Measurements from ENCODE around the gene MSANTD3. TPM values are rescaled to one million over a fixed set of nuclear protein-coding genes. Genes with fewer than 3 reads are reported as not detected.

Gene MSANTD3
- total and polyA plus RNA-seq, 2 of the 13 experiments (the other 11 are each of a cell fraction or from before 2014, with no cell fraction given): 10.1 to 19.2 TPM

GRCh38 chr9:100445903-100446549 is 19.1 kb downstream of the MSANTD3 start:
- FAIRE-seq: no peak
- Histone ChIP-seq H3K27me3 (ENCODE audit: control insufficient read depth in 1 of 2, insufficient read depth in 2 of 2, low read length in 2 of 2) (no peaks in the 10 kb centered on the region), H4K20me1 (ENCODE audit: insufficient read depth, low read length) (no peaks in the 10 kb centered on the region), H3K9ac (ENCODE audit: insufficient read depth, low read depth, low read length) (no peak overlapping the region), H3K36me3 (replicated peaks in 1 of 2; ENCODE audit: control insufficient read depth in 1 of 2, insufficient read depth in 2 of 2, low read length in 2 of 2) (peaks cover 4 to 7% of the 10 kb centered on the region in 2 experiments; a peak in 4 of 5 replicates), H3K4me1 (ENCODE audit: insufficient read depth, low read length) (peaks cover 12% of the 10 kb centered on the region), H2AFZ (ENCODE audit: low read length) (no peak overlapping the region), H3K9me3 (ENCODE audit: low read length) (no peaks in the 10 kb centered on the region), H3K27ac (ENCODE audit: extremely low read length, insufficient read depth, low read length) (no peak overlapping the region), H3K4me2 (ENCODE audit: low read depth, low read length) (no peak overlapping the region), H3K79me2 (ENCODE audit: insufficient read depth, low read length) (peaks cover 4% of the 10 kb centered on the region), H3K4me3 (replicated peaks in 1 of 3; ENCODE audit: insufficient read depth in 1 of 3, low read depth in 2 of 3, low read length in 3 of 3) (no peak overlapping the region)
- ChIA-PET POLR2A (no interaction called here), CTCF (ENCODE audit: low intra/inter-chr PET ratio, low total read pairs) (interaction anchor here (0.7 kb wide), 1 partner anchor 150 kb away, joined by 3 read pairs; no protein-coding TSS in a partner anchor)
- WGBS (ENCODE audit: low lambda C conversion rate): 85% methylated on average over 5 of the region's 5 CpGs
- TF ChIP-seq SRSF1 (optimal IDR thresholded peaks at IDR 0.05; ENCODE audit: low read depth, low read length) (no peak), JUN (CRISPR knock-in tag; IDR thresholded peaks at IDR 0.05) (no peak), CBX1 (IDR thresholded peaks at IDR 0.05; ENCODE audit: low read depth) (no peak), ZSCAN12 (CRISPR knock-in tag; IDR thresholded peaks at IDR 0.05) (no peak), ISX (CRISPR knock-in tag; conservative IDR thresholded peaks at IDR 0.05) (no peak), ZNF644 (CRISPR knock-in tag; IDR thresholded peaks at IDR 0.05; ENCODE audit: low read depth) (no peak)
- TF ChIP-seq, protein P1, sequence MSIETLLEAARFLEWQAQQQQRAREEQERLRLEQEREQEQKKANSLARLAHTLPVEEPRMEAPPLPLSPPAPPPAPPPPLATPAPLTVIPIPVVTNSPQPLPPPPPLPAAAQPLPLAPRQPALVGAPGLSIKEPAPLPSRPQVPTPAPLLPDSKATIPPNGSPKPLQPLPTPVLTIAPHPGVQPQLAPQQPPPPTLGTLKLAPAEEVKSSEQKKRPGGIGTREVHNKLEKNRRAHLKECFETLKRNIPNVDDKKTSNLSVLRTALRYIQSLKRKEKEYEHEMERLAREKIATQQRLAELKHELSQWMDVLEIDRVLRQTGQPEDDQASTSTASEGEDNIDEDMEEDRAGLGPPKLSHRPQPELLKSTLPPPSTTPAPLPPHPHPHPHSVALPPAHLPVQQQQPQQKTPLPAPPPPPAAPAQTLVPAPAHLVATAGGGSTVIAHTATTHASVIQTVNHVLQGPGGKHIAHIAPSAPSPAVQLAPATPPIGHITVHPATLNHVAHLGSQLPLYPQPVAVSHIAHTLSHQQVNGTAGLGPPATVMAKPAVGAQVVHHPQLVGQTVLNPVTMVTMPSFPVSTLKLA (IDR thresholded peaks at IDR 0.05): no peak
- in situ Hi-C loops (cut with HindIII; ENCODE audit: extremely low pct_ligation_motif_present, low pct_unique_long_range_greater_than_20kb): no loop called here
- no peak for DNase-seq (ENCODE audit: low spot score)
- intact Hi-C loops (cut with micrococcal nuclease; ENCODE audit: unreplicated experiment): no loop called here
- no TSS peak for BruUV-seq (replicated peaks)
- no peak for ATAC-seq

GRCh38 chr9:100447041-100447440 is 20.1 kb downstream of the MSANTD3 start:
- Histone ChIP-seq H3K4me3 (replicated peaks in 1 of 3; ENCODE audit: insufficient read depth in 1 of 3, low read depth in 2 of 3, low read length in 3 of 3) (no peak overlapping the region), H2AFZ (ENCODE audit: low read length) (no peak overlapping the region), H3K9ac (ENCODE audit: insufficient read depth, low read depth, low read length) (no peak overlapping the region), H3K79me2 (ENCODE audit: insufficient read depth, low read length) (peaks cover 4% of the 10 kb centered on the region), H3K27me3 (ENCODE audit: control insufficient read depth in 1 of 2, insufficient read depth in 2 of 2, low read length in 2 of 2) (no peaks in the 10 kb centered on the region), H3K27ac (ENCODE audit: extremely low read length, insufficient read depth, low read length) (no peak overlapping the region), H3K4me2 (ENCODE audit: low read depth, low read length) (no peak overlapping the region), H3K9me3 (ENCODE audit: low read length) (no peaks in the 10 kb centered on the region), H3K36me3 (replicated peaks in 1 of 2; ENCODE audit: control insufficient read depth in 1 of 2, insufficient read depth in 2 of 2, low read length in 2 of 2) (peaks cover 4 to 6% of the 10 kb centered on the region in 2 experiments; a peak in 4 of 5 replicates), H4K20me1 (ENCODE audit: insufficient read depth, low read length) (no peaks in the 10 kb centered on the region), H3K4me1 (ENCODE audit: insufficient read depth, low read length) (peaks cover 12% of the 10 kb centered on the region)
- POLR2A ChIA-PET: no interaction called here
- CTCF ChIA-PET (ENCODE audit: low intra/inter-chr PET ratio, low total read pairs): no interaction called here
- in situ Hi-C loops (cut with HindIII; ENCODE audit: extremely low pct_ligation_motif_present, low pct_unique_long_range_greater_than_20kb) (no loop called here), intact Hi-C loops (cut with micrococcal nuclease; ENCODE audit: unreplicated experiment) (no loop called here)
- ATAC-seq (no peak), DNase-seq (ENCODE audit: low spot score) (no peak), FAIRE-seq (no peak)
- BruUV-seq (replicated peaks): no TSS peak
- TF ChIP-seq GFI1 (CRISPR knock-in tag; IDR thresholded peaks at IDR 0.05; ENCODE audit: borderline replicate concordance): no peak
- TF ChIP-seq HNRNPUL1 (IDR thresholded peaks at IDR 0.05; ENCODE audit: low read depth, low read length): no peak
- TF ChIP-seq ZMYM4 (CRISPR knock-in tag; IDR thresholded peaks at IDR 0.05): no peak
- TF ChIP-seq ZMAT5 (CRISPR knock-in tag; IDR thresholded peaks at IDR 0.05; ENCODE audit: borderline replicate concordance, low read depth): no peak
- TF ChIP-seq, protein P2, sequence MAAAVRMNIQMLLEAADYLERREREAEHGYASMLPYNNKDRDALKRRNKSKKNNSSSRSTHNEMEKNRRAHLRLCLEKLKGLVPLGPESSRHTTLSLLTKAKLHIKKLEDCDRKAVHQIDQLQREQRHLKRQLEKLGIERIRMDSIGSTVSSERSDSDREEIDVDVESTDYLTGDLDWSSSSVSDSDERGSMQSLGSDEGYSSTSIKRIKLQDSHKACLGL (CRISPR knock-in tag; IDR thresholded peaks at IDR 0.05): no peak
- TF ChIP-seq ZNF75D (CRISPR knock-in tag; IDR thresholded peaks at IDR 0.05; ENCODE audit: borderline replicate concordance): no peak
- TF ChIP-seq, protein P3, sequence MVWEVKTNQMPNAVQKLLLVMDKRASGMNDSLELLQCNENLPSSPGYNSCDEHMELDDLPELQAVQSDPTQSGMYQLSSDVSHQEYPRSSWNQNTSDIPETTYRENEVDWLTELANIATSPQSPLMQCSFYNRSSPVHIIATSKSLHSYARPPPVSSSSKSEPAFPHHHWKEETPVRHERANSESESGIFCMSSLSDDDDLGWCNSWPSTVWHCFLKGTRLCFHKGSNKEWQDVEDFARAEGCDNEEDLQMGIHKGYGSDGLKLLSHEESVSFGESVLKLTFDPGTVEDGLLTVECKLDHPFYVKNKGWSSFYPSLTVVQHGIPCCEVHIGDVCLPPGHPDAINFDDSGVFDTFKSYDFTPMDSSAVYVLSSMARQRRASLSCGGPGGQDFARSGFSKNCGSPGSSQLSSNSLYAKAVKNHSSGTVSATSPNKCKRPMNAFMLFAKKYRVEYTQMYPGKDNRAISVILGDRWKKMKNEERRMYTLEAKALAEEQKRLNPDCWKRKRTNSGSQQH (CRISPR knock-in tag; IDR thresholded peaks at IDR 0.05; ENCODE audit: low read depth): no peak
- TF ChIP-seq CREB3 (CRISPR knock-in tag; IDR thresholded peaks at IDR 0.05): no peak
